GM18868 (cell line): ENCODE measurements around the gene KLRB1.
"Not testable (repeated sequence)": the region's sequence is repeated elsewhere in the genome, so short reads cannot be mapped to it uniquely, and the experiment has no call there.

Experiments used
- ATAC-seq: cut with Tn5 transposase; IDR thresholded peaks from one replicate; pipeline ENCODE4 v1.9.1; 2021; ENCODE audit warnings: mild to moderate bottlenecking, moderate library complexity; ENCODE audit not compliant: unreplicated experiment

Gene KLRB1

GRCh38 chr12:9607716-9608115 lies at the start of gene KLRB1:
Gene KLRB1 (minus strand): TSS chr12:9607916. CDS start chr12:9607839, 77 bp downstream.
- ATAC-seq: no peak

DNA sequence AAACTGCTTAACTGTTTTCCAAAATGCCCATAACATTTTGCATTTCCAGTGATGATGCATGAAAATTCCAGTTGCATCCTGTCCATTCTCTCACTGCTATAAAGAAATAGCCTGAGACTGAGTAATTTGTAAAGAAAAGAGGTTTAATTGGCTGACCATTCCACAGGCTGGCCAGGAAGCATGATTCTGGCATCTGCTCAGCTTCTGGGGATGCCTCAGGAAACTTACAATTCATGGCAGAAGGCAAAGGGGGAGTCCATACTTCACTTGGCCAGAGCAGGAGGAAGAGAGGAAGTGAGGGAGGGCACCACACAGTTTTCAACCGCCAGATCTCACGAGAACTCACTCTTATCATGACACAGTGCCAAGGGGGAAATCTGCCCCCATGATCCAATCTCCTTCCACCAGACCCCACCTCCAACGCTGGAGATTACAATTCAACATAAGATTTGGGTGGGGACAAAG lies 43.6 kb upstream of the KLRB1 start:
- ATAC-seq: no peak

GRCh38 chr12:9650151-9650576 lies 42.4 kb upstream of the KLRB1 start:
- ATAC-seq: no peak

DNA sequence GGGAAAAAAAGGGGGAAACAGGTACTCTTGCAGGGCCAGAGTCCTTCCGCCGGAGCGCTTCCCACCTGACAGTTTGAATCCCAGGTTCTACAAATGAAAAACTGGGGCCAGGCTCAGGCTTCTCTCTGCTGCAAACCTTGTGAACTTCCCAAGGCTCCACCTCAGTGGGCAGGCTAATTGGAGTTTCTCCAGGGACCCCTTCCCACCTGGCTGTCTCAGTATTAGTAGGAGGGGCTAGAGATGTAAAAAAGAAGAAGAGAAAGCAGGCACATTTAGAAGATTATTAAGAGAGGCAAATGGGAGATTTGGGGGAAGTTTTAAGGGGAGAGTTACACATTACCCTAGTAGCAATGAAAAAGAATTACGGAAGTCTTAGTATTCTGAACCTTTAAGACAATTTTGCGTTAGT lies 41.8 kb upstream of the KLRB1 start:
- no peak for ATAC-seq

GRCh38 chr12:9648701-9649531 lies 41.2 kb upstream of the KLRB1 start:
- no peak for ATAC-seq

DNA sequence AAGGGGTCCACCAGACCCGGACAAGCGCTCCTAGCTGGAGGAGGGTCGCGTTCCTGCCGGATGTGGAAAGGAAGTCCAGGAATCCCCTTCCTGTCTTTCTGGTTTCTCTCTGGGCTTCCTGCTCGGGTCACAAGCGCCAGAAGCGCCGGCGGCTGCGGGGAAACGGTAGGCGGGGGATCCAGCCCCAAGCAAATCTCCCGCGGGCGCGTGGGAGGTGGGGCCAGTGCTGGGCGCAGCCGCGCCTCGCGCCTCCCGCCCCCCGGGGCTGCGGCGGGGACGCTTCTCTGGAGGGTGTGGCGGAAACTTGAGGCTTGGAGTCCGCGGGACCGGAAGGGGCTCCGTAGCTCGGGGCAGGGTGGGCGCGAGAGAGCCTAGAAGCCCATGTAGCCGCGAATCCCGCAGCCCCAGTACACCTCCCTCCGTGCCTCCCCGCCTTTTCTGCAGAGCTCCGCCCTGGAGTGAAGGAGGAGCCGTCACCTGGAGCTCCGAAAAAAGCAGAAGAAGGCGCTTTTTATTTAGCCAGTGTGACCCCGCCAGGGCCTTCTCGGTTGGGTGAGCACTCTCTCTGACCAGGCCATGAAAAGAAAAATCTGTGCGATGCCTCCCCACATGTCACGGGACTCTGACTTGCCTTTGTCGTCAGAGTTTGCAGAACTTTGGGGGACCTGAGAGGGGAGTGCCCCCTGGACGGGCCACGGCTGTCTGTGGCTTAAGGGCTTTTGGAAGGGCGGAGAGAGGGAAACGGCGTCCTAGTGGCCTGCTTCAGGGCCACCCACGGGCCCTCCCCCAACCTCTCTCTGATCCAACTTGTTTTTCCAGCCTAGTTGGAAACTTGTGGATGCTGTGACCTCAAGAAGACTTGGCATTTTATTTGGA lies 40.3 kb upstream of the KLRB1 start:
- ATAC-seq: peak; percentile 63

DNA sequence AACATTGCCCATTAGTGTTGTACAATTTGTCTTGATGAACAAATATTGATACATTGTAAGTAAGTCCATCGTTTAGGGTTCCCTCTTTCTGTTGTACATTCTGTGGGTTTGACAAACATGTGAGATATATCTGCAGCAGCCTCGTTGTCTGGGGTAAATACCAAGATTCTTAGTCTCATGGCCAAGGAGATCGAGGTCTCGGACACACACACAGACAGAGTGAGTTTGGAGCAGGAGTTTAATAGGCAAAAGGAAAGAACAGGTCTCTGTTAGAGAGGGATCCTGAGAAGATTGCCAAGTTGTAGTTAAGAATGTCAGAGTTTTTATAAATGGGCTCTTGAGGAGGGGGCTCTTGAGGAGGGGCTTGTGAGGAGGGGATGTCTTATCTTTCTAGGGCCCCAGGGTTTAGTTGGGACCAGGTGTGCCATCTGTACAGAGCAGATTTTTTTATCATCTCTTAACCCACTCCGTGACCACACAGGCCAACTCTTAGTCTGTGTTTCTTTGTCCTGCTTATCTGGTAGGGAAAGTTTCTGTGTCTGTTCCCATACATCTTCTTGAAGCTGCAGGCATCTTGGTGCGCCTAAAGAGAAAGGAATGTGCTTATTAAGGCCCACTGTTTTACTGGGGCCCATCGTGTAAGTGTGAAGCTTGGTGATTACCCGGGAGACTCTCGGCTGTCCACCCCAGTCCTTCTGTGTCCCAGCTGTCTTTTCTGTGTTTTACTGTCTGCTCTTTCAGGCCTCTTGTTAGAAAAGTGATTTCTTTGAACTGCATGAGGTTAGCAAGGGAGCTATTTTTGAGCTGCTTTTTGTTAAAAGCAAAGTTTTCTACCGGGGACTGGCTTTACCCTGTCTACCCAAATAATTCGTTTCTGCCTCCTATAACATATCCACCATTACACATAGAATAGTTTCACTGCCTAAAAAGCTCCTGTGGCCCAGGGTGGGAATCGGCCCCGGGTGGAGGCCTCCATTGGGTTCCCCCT lies 39.4 kb upstream of the KLRB1 start:
- no peak for ATAC-seq

DNA sequence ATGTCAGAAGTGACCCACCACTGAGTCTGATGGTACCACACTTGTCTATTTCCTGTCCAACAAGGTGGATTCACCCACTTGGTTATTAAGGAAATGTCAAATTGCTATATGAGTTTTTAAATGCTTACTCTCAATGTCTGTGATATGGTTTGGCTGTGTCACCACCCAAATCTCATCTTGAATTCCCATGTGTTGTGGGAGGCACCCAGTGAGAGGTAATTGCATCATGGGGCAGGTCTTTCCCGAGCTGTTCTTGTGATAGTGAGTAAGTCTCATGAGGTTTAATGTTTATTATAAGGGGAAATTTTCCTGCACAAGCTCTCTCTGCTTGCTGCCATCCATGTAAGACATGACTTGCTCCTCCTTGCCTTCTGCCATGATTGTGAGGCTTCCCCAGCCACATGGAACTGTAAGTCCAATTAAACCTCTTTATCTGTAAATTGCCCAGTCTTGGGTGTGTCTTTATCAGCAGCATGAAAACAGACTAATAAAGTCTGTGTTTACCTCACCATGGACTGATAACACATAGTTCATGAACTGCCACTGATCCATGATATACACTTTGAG lies 37.4 kb upstream of the KLRB1 start:
- not testable (repeated sequence) for ATAC-seq

DNA sequence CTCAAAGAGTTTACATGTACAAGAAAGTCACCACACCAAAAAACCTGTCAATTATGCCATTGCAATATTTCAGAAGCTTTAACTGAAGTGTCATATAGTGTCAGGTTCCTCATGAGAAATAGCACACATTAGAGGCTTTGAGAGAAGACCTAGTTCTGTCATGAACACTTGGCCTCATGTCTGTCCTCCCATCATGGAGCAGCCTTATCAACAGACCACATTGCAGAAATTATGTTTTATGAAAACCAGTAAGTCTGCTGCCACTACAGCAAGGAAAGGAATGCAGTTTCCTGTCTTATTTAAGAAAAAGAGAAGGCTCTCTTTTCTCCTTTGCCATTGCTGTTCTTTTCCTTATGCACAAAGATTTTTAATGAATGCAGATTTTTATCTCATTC lies 35.5 kb upstream of the KLRB1 start:
- no peak for ATAC-seq

DNA sequence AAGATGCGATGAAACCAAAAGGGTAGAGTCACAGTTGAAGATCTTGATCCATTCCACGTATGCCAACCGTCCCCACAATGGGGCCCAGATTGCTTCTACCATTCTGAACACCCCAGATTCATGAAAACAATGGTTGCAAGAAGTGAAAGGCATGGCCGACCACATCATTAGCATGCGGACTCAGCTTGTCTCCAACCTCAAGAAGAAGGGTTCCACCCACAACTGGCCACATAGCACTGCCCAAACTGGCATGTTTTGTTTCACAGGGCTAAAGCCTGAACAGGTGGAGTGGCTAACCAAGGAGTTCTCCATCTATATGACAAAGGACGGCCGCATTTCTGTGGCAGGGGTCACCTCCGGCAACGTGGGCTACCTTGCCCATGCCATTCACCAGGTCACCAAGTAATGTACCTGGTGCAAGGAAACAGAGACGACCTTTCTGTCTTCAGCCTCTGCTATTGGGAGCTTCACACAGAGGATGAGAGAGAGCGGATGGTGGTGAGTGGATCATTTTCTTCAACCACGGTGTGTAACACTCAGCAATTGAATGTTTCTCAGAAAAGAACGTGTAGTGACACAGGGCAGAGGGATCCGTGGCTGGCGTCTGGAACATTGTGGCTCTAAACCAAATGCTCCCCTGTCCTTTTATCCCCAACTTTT lies 35.0 kb upstream of the KLRB1 start:
- ATAC-seq: no peak

DNA sequence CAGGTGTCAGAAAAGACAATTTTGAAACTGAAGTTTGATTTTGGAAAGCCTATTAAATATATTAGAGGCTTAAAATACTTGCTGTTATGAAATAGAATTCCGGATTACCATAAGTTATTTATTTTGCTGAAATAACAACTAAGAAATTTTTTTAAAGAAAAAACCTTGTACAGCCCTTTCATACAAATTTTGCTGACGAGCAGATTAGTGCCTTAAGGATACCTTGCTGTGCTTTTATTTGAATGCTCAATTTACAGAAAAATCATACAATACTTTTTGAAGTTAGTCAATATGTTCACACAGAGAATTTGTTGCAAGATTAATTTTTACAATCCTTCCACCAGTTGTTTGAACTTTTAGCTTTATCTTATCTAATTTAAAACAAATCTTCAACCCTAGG lies 32.3 kb upstream of the KLRB1 start:
- no peak for ATAC-seq

- no peak for ATAC-seq
Measured at GRCh38 chr12:9636851-9637206, 29.1 kb upstream of the KLRB1 start.

- no peak for ATAC-seq
Measured at GRCh38 chr12:9636150-9636850, 28.6 kb upstream of the KLRB1 start.

DNA sequence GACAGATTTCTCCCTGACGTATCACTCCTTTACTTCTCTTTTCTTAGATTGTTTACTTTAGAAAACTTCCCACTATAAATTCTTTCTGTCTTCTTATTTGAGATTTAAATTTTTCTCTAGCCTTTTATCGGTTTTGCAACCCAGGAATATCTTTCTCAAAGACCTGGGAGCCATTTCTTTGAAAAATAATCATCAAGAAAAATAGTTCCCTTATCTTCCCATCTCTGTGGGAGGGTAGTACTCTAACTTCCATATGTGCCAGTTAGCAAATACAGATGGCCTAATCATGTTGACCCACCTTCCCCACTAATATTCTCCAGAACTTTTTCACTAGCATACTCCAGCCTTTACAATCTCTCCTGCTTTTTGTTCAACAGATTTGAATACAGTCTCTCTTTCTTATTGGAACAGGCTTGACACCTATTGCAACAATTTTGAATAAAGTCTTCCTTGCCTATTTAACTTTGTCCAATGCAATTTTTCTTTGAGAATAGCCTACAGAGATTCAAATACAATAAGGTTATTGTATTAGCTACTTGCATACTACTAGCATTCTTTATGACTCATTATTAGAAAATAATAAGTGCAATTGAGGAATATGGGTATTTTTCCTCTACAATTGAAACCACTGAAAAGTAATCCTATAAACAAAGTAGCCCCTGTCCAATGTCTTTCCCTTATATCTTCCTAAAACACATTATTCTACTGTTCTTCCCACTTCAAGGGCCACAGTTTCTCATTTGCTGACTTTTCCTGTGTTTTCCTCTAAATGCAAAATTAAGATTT lies 27.4 kb upstream of the KLRB1 start:
- ATAC-seq: no peak

DNA sequence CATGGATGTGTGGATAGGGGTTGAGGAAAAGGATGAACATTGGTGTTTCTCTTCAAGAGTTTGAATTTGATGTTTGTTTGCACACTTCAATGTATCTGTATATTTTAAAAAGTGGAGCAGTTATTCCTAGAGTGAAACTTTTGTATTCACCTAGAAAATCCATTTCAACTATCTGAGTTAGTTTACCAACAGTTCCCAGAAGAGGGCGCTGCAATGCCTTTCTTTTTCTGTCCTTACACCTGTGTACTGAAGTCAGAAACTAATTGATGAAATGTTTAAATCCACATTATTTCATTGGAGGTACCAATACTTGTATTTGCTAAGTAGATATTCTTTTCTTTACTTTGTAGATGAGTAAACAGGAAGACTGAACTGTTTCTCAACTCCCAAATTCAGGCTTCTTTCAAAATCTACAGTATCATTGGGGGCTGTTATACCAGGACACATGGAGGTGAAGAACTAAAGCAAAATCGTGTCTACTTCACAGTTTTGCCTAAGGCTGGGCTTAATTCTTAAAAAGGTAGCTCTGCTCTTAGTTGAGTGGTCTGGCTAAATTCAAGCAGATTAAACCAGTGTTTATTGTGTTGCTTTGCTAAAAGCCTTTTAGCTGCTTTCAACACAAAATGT lies 26.6 kb upstream of the KLRB1 start:
- ATAC-seq: no peak

GRCh38 chr12:9632766-9633165 lies 25.1 kb upstream of the KLRB1 start:
- no peak for ATAC-seq

DNA sequence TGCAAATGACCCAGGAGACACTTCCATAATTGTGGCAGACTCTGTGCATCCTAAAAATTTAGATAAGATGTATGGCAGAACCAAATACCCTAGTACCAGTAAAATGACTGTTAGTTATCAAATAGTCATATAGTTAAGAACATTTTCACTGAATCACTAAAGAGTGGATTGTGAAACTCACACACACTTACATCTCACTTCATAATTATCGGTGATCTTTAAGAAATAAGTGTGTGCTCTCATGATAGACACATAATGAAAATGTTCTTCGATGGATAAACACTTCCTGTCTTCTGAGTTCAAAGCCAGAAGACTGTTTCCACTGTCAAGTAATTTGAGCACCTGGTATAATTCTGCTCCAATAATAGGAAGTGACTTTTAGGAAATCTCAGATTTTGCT lies 19.1 kb upstream of the KLRB1 start:
- no peak for ATAC-seq

- ATAC-seq: no peak
Measured at GRCh38 chr12:9626291-9626690, 18.6 kb upstream of the KLRB1 start.
